Rectal smooth muscle tissue (tissue), 1 donor: ENCODE results near the gene NANOGP8.

Source experiments
- H3K27ac ChIP-seq: one replicate; pipeline ENCODE4 v1.7.0; 2013; ENCODE audit warnings: low read depth, low read length, inconsistent platforms
- H3K27me3 ChIP-seq: one replicate; pipeline ENCODE4 v1.7.0; 2013; ENCODE audit warnings: low read length; ENCODE audit not compliant: control insufficient read depth, insufficient read depth
- H3K36me3 ChIP-seq: one replicate; pipeline ENCODE4 v1.7.0; 2013; ENCODE audit warnings: low read length; ENCODE audit not compliant: control insufficient read depth, insufficient read depth
- H3K4me1 ChIP-seq: one replicate; pipeline ENCODE4 v1.7.0; 2013; ENCODE audit warnings: low read length; ENCODE audit not compliant: control insufficient read depth, insufficient read depth
- H3K4me3 ChIP-seq: one replicate; pipeline ENCODE4 v1.7.0; 2013; ENCODE audit warnings: low read length
- H3K9ac ChIP-seq: one replicate; pipeline ENCODE4 v1.7.0; 2013; ENCODE audit warnings: low read length

NANOGP8 gene

DNA sequence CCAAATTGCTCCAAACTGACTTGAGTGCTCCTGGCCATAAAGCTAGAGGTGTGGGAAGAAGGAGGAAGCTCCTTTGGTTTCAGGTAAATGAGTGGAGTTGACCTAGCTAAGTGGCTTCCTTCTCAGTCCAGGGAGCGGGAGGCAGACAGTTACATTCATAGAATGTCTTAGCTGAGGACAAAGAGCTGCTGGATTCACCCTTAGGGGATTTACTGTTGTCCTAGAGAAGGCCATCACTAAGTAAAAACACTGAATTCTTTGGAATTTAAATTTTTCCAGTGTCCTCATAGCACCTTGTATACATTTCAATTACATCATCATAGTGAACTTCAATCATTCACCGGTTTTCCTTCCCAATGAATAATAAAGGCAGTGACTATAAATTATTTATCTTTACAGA is 27.3 kb upstream of the NANOGP8 start:
- Histone ChIP-seq H3K4me1 (no peaks in the 10 kb centered on the region), H3K9ac (no peak overlapping the region), H3K27ac (no peak overlapping the region), H3K27me3 (no peaks in the 10 kb centered on the region), H3K4me3 (no peak overlapping the region), H3K36me3 (no peaks in the 10 kb centered on the region)

DNA sequence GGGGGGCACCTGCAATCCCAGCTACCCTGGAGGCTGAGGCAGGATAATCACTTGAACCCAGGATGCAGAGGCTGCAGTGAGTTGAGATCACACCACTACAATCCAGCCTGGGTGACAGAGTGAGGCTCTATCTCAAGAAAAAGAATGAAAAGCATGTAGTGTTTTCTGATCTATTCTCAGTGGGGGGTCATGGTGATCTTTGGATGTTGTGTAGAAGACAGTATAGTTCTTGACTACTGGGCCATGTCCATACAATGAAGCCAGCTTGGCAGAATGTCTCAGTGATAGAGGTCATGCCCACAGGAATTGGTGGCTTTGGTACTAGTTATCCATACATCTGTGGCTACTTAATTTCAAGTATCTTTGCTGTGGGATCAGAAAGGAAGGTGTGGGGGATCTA is 26.8 kb upstream of the NANOGP8 start:
- H3K9ac ChIP-seq, result no peak overlapping the region
- no peaks in the 10 kb centered on the region for H3K4me1 ChIP-seq
- no peak overlapping the region for H3K27ac ChIP-seq
- no peaks in the 10 kb centered on the region for H3K36me3 ChIP-seq
- no peak overlapping the region for H3K4me3 ChIP-seq
- H3K27me3 ChIP-seq, result no peaks in the 10 kb centered on the region

DNA sequence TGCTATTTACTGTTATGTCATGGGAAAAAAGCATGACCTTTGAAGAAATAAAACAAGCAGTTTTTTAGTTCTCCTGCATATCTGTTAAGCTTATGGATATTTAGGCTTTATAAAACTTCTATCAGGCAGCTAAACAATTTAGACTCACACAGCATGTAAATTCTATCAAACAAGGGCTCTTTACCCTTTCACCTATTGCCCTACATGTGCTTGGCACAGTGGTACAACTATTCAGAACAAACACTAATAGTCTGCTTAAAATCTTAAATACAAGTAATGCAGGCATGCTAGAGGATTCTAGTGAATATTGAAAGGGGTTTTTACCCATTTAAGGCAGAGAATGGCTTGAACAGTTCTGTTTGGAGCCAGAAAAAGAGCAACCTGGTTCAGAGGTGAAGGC is 23.4 kb upstream of the NANOGP8 start:
- Histone ChIP-seq H3K27me3 (no peaks in the 10 kb centered on the region), H3K36me3 (no peaks in the 10 kb centered on the region), H3K4me1 (no peaks in the 10 kb centered on the region), H3K4me3 (no peak overlapping the region), H3K27ac (no peak overlapping the region), H3K9ac (no peak overlapping the region)

DNA sequence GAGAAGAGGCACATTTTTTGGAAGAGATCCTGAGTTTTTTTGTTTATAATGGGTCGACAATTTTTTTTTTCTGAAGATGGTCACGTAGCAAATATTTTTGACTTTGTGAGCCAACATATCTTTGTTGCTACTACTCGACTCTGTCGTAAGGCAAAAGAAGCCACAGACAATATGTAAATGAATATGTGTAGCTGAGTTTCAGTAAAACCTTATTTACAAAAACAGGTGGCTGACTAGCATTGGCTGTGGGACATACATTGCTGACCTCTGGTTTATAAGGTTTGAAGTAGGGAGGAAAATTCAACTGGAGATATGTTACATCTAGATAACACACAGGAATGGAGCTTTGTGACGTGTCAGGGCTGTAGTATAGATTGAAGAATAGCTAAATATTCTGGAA is 22.5 kb upstream of the NANOGP8 start:
- no peak overlapping the region for H3K4me3 ChIP-seq
- no peak overlapping the region for H3K27ac ChIP-seq
- H3K9ac ChIP-seq, result no peak overlapping the region
- H3K27me3 ChIP-seq, result no peaks in the 10 kb centered on the region
- H3K4me1 ChIP-seq, result no peaks in the 10 kb centered on the region
- H3K36me3 ChIP-seq, result no peaks in the 10 kb centered on the region

- Histone ChIP-seq H3K36me3 (no peaks in the 10 kb centered on the region), H3K9ac (no peak overlapping the region), H3K27ac (no peak overlapping the region), H3K4me1 (no peaks in the 10 kb centered on the region), H3K27me3 (no peaks in the 10 kb centered on the region), H3K4me3 (no peak overlapping the region)
Observed at GRCh38 chr15:35107122-35107521, 22.0 kb upstream of the NANOGP8 start.

DNA sequence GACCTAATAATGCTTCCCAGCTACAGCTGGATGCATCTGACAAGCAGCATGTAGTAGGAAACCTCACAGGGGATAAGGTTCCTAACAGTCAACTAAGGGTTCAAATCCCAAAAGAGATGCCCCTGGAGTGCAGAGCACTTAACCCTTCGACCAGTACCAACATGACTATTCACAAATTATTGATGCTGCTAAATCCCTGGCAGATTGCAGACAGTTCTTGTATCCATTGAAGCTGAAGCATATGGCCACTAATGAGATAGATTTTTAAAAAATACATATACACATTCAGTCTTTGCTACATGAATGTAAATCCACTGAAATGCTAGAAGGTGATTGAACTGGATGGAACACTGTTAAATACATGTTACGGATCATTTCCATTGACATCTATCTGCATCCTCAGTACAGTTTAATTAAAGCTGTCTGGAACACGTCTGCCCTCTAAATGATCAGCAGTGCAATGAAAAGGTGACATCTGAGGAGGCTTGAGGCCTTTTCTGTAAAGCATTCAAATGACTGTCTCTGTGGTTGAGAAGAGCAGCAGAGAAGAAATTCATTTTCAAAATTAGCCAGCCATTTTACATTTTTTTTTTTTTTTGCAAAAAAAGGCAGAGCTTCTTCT is 19.5 kb upstream of the NANOGP8 start:
- no peak overlapping the region for H3K27ac ChIP-seq
- no peaks in the 10 kb centered on the region for H3K36me3 ChIP-seq
- H3K4me1 ChIP-seq, result no peaks in the 10 kb centered on the region
- no peak overlapping the region for H3K9ac ChIP-seq
- H3K27me3 ChIP-seq, result no peaks in the 10 kb centered on the region
- H3K4me3 ChIP-seq, result no peak overlapping the region

DNA sequence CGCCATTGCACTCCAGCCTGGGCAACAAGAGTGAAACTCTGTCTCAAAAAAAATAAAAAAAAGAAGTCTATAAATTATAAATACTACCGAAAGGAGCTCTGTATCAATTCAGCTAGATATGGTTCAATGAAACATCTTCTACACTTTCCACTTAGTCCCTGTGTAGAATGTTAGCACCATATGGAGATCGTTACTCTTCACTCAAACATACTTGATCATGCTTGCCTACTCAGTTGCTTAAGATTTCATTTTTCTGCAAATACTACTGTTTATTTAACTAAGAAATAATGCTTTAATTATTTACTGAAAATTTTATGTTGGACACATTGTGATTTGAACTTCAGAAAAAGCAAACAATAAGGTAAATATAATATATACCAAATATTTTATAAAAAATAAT is 17.1 kb upstream of the NANOGP8 start:
- no peaks in the 10 kb centered on the region for H3K27me3 ChIP-seq
- H3K4me3 ChIP-seq, result no peak overlapping the region
- no peaks in the 10 kb centered on the region for H3K36me3 ChIP-seq
- H3K9ac ChIP-seq, result no peak overlapping the region
- no peaks in the 10 kb centered on the region for H3K4me1 ChIP-seq
- no peak overlapping the region for H3K27ac ChIP-seq

DNA sequence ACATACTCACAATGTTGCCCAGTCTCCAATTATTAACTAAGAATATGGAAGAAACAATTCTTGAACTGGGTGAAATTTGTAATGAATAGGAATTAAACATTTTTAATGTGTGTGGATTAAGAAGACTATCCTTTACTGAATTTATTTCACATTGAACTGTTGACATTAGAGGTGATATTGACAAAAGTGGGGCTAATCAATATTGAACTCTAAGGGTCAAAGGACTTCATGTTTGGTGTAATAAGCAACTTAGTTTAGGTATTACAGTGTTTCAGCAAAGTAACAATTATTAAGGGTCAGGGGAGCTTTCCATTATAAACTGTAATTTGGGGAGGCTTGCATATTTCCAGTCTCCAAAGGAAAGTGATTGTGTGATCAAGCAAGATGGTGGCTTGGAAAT is 16.2 kb upstream of the NANOGP8 start:
- no peaks in the 10 kb centered on the region for H3K36me3 ChIP-seq
- no peak overlapping the region for H3K4me3 ChIP-seq
- H3K27me3 ChIP-seq, result no peaks in the 10 kb centered on the region
- no peaks in the 10 kb centered on the region for H3K4me1 ChIP-seq
- no peak overlapping the region for H3K27ac ChIP-seq
- H3K9ac ChIP-seq, result no peak overlapping the region

DNA sequence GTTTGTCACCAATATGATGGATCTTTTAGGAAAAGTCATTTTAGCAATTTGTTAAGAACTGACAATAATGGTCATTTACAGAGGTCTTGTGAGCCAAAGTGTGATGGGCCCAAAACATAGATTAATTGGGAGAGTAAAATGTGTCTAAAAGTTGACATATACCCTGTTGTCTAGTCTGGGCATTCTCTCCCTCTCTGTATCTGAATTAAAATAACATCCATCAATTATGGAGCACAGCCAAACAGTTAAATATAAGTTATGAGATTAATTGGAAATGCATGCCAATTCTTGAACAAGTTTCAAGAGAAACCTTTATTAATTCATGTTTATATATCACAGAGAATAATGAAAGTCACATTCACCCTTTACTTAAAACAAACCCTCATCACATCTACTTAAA is 13.6 kb upstream of the NANOGP8 start:
- H3K4me1 ChIP-seq, result no peaks in the 10 kb centered on the region
- no peak overlapping the region for H3K27ac ChIP-seq
- H3K27me3 ChIP-seq, result no peaks in the 10 kb centered on the region
- no peak overlapping the region for H3K4me3 ChIP-seq
- H3K36me3 ChIP-seq, result no peaks in the 10 kb centered on the region
- no peak overlapping the region for H3K9ac ChIP-seq

DNA sequence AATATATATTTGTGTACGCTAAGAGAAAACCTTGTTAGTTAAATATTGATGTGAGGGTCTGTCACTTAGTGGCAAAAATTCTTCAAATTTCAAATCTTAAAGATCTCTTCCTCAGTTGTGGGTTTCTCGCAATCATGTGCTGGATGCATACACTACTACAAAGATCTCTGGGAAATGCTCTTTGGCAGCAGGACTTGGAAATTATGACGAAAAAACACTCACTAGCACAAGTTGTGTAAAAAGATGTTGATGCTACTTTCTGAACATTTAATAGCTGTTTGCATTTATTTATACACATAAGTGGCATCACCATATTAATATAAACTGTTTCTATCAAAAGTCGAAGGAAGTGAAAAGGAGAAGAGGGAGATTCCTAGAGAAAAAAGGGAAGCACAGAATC is 10.8 kb upstream of the NANOGP8 start:
- no peaks in the 10 kb centered on the region for H3K27me3 ChIP-seq
- H3K27ac ChIP-seq, result no peak overlapping the region
- no peak overlapping the region for H3K9ac ChIP-seq
- H3K4me3 ChIP-seq, result no peak overlapping the region
- no peaks in the 10 kb centered on the region for H3K4me1 ChIP-seq
- H3K36me3 ChIP-seq, result no peaks in the 10 kb centered on the region

DNA sequence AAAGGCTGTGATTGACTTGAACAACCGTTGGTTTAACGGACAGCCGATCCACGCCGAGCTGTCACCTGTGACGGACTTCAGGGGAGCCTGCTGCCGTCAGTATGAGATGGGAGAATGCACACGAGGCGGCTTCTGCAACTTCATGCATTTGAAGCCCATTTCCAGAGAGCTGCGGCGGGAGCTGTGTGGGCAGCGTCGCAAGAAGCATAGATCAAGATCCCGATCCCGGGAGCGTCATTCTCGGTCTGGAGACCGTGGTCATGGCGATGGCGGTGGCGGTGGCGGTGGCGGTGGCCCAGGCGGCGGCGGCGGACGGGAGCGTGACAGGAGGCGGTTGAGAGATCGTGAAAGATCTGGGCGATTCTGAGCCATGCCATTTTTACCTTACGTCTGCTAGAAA is 7.8 kb upstream of the NANOGP8 start:
- Histone ChIP-seq H3K9ac (no peak overlapping the region), H3K4me3 (no peak overlapping the region)

DNA sequence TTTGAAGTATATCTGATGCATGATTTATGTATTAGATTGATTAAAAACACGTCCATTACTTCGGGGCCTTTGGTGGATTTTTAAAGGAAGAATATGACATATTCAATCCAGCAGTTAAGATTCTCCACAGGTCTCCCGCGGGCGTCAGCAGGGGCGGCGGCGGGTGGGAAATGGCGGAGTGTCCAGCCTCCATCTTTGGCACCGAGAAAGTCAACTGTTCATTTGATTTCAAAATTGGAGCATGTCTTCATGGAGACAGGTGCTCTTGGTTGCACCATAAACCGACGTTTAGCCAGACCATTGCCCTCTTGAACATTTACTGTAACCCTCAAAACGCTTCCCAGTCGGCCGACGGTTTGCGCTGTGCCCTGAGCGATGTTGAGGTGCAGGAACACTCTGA is 7.2 kb upstream of the NANOGP8 start:
- no peaks in the 10 kb centered on the region for H3K4me1 ChIP-seq
- H3K9ac ChIP-seq, result no peak overlapping the region
- no peak overlapping the region for H3K27ac ChIP-seq
- H3K27me3 ChIP-seq, result no peaks in the 10 kb centered on the region
- H3K36me3 ChIP-seq, result no peaks in the 10 kb centered on the region
- H3K4me3 ChIP-seq, result no peak overlapping the region

More for the DNA sequence above, 7.8 kb upstream of the NANOGP8 start:
- no peaks in the 10 kb centered on the region for H3K36me3 ChIP-seq
- no peak overlapping the region for H3K27ac ChIP-seq
- H3K4me1 ChIP-seq, result no peaks in the 10 kb centered on the region
- no peaks in the 10 kb centered on the region for H3K27me3 ChIP-seq

DNA sequence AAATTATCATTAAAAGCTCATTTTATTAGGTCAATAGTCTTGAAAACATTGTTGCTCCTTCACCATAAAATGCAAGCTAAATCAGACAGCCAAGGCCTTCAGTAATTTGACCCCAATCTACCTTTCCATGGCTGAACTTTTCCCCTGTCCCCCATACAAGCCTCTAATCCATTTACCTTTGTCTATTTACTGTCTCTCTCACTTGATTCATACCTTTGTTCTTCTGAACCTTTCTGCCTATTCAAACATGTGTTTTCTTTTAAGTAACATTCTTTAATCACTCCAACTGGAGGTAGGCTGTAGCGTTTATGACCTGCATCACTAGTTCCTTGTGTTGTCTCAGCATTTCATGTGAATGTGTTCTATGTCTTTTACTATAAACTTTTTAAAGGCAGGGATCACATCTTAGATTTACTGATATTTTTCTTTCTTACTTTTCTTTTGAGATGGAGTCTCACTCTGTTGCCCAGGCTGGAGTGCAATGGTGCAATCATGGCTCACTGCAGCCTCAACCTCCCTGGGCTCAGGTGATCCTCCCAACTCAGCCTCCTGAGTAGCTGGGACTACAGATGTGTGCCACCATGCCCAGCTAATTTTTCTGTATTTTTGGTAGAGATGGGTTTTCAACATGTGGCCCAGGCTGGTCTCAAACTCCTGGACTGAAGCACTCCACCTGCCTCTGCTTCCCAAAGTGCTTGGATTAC is 5.2 kb upstream of the NANOGP8 start:
- H3K9ac ChIP-seq, result no peak overlapping the region
- no peak overlapping the region for H3K27ac ChIP-seq
- H3K4me3 ChIP-seq, result no peak overlapping the region
- H3K36me3 ChIP-seq, result no peaks in the 10 kb centered on the region
- no peaks in the 10 kb centered on the region for H3K27me3 ChIP-seq
- no peaks in the 10 kb centered on the region for H3K4me1 ChIP-seq
